ENCODE results near the gene ARHGEF2. TPM values are rescaled to one million over a fixed set of nuclear protein-coding genes. Genes with fewer than 3 reads are reported as not detected.

The ARHGEF2 gene
- total and polyA plus RNA-seq, 10 of the 15 experiments (the other 5 are each of a cell fraction or from before 2014, with no cell fraction given): 8.1 to 113 (median 69.9) TPM

GRCh38 chr1:155977690-155978324 lies 540 bp downstream of the ARHGEF2 start (continued):
- TF ChIP-seq CEBPZ (IDR thresholded peaks at IDR 0.05; ENCODE audit: low read depth, low read length) (no peak), ZZZ3 (IDR thresholded peaks at IDR 0.05; ENCODE audit: control insufficient read depth, insufficient read length, low read depth) (no peak), POLR2A (IDR thresholded peaks at IDR 0.05; ENCODE audit: low read depth, low read length) (no peak), HCFC1 (IDR thresholded peaks at IDR 0.05; ENCODE audit: low read length) (no peak), PAX5 (IDR thresholded peaks at IDR 0.05; ENCODE audit: borderline replicate concordance, low read depth, low read length) (no peak)

GRCh38 chr1:155976913-155977689 lies 1.2 kb downstream of the ARHGEF2 start:
- Histone ChIP-seq H3K79me2 (ENCODE audit: control insufficient read depth, insufficient read depth, low read length) (peaks cover 95% of the 10 kb centered on the region), H3K4me2 (ENCODE audit: control insufficient read depth, insufficient read depth) (peak overlapping the region; percentile 86), H3K36me3 (ENCODE audit: control insufficient read depth in 2 of 2, insufficient read depth in 2 of 2, low read length in 1 of 2) (peaks cover 0 to 2% of the 10 kb centered on the region in 2 experiments; a peak in 1 of 4 replicates), H3K4me3 (peak overlapping the region; percentile 100), H4K20me1 (ENCODE audit: control insufficient read depth, insufficient read depth) (peaks cover 4% of the 10 kb centered on the region; the same call in 1 of the 2 replicates), H3K27ac (ENCODE audit: control insufficient read depth, insufficient read depth) (peak overlapping the region; percentile 97), H3K9me3 (replicated peaks; ENCODE audit: control insufficient read depth, insufficient read depth, low read length) (no peaks in the 10 kb centered on the region), H2AFZ (ENCODE audit: control insufficient read depth, low read depth, low read length) (no peak overlapping the region), H3K4me1 (ENCODE audit: control insufficient read depth, insufficient read depth, low read length) (peaks cover 26% of the 10 kb centered on the region), H3K27me3 (replicated peaks in 1 of 2; ENCODE audit: control insufficient read depth in 2 of 2, insufficient read depth in 2 of 2, low read length in 1 of 2) (no peaks in the 10 kb centered on the region), H3K9ac (ENCODE audit: control insufficient read depth, insufficient read depth, low read length) (peak overlapping the region; percentile 95)
- DNase-seq (ENCODE audit: low read depth, low spot score): no peak
- ChIA-PET POLR2A (interaction anchor here (0.5 to 14.9 kb wide), 14 partner anchors 9 to 524 kb away, joined by 3 to 273 read pairs (median 6); partner anchors contain the start of genes KHDC4 and RXFP4), CTCF (interaction anchor here (0.7 to 14.7 kb wide), 20 partner anchors 10 to 120 kb away, joined by 3 to 227 read pairs (median 4); partner anchors contain the start of genes KHDC4 and RXFP4), SMC1A (ENCODE audit: uncharacterized antibody, unreplicated experiment) (interaction anchor here (0.6 to 16.7 kb wide), 16 partner anchors 9 to 446 kb away, joined by 3 to 229 read pairs (median 6); partner anchors contain the start of genes KHDC4, RXFP4 and SYT11), RAD21 (ENCODE audit: unreplicated experiment) (interaction anchor here (0.8 to 14.4 kb wide), 15 partner anchors 9 to 174 kb away, joined by 3 to 214 read pairs (median 13); partner anchors contain the start of genes KHDC4, RXFP4 and SYT11)
- in situ Hi-C loops (cut with MboI) (no loop called here), intact Hi-C loops (cut with micrococcal nuclease; ENCODE audit: unreplicated experiment) (loop anchor here (2.0 to 5.0 kb wide), 3 partner anchors 18 to 75 kb away; partner anchors contain the start of genes LAMTOR2 and UBQLN4)
- TF ChIP-seq DPF2 (IDR thresholded peaks at IDR 0.05) (no peak), IKZF2 (IDR thresholded peaks at IDR 0.05) (peak in 1 of 2 experiments; percentile 26; a peak in 1 of 4 replicates), CHD4 (IDR thresholded peaks at IDR 0.05) (no peak), HDGF (IDR thresholded peaks at IDR 0.05) (no peak), POLR2AphosphoS5 (IDR thresholded peaks at IDR 0.05; ENCODE audit: low read length) (peak; percentile 76; the same call in 1 of the 2 replicates), MAX (IDR thresholded peaks at IDR 0.05; ENCODE audit: low read depth, low read length) (no peak), ZNF207 (IDR thresholded peaks at IDR 0.05; ENCODE audit: borderline replicate concordance) (no peak), JUND (IDR thresholded peaks at IDR 0.05; ENCODE audit: low read depth, low read length) (no peak)
- BruUV-seq (replicated peaks): TSS peak; percentile 46
- FAIRE-seq: no peak
- ATAC-seq: no peak
- 7% methylated on average over 5 of the region's 5 CpGs for WGBS (ENCODE audit: insufficient coverage, insufficient replicate concordance, low lambda C conversion rate, missing lambda C conversion rate)

All from GM12878 (cell line).